Lower lobe of right lung (tissue), 2 donors: ENCODE results near the gene DVL1. TPM values are rescaled to one million over a fixed set of nuclear protein-coding genes. Genes with fewer than 3 reads are reported as not detected.
A peak's percentile ranks its signal among the peaks of the same experiment; 100 is the strongest.

ENCODE experiments used
- ATAC-seq, 2 donors: fragments of 200-7000 bp; cut with Tn5 transposase; one replicate each; pipeline ENCODE4 v1.9.1; 2020 to 2022; ENCODE audit warnings: mild to moderate bottlenecking in 2 of 2, moderate library complexity in 2 of 2
- DNase-seq: peaks from one replicate; pipeline ENCODE4 v3.0.0-alpha.2; 2020
- H3K27ac ChIP-seq: fragments of 200-600 bp; one replicate; pipeline ENCODE4 v1.8.0; 2022
- H3K27me3 ChIP-seq: fragments of 200-600 bp; one replicate; pipeline ENCODE4 v1.8.0; 2022; ENCODE audit warnings: low read depth
- H3K36me3 ChIP-seq: fragments of 200-600 bp; one replicate; pipeline ENCODE4 v1.8.0; 2022; ENCODE audit warnings: mild to moderate bottlenecking
- H3K4me1 ChIP-seq: fragments of 200-600 bp; one replicate; pipeline ENCODE4 v1.8.0; 2022
- H3K4me3 ChIP-seq: fragments of 200-600 bp; one replicate; pipeline ENCODE4 v1.8.0; 2022; ENCODE audit warnings: mild to moderate bottlenecking
- H3K9me3 ChIP-seq: fragments of 200-600 bp; one replicate; pipeline ENCODE4 v1.8.0; 2022
- intact Hi-C: fragments of 100-400 bp; cut with DNase I; formaldehyde crosslinking; loops from one replicate; pipeline ENCODE4 v1.11.0; 2022
- total RNA-seq: library from RNA; stranded (reverse); fragmentation: NEBNext Ultra II Directional; extraction: Animal tissue kit (Norgen Biotek cat#: 25700); gene quantifications from one replicate; pipeline ENCODE4 v1.2.1, GENCODE V29; 2021
- TF ChIP-seq, protein P1 (sequence below): fragments of 200-600 bp; IDR thresholded peaks from one replicate; pipeline ENCODE4 v1.8.0; 2022; ENCODE audit warnings: antibody characterized with exemption, mild to moderate bottlenecking
- donor health status: DM: no; HTN: yes; CAD: no; lungs with severe emphysema.

DVL1 gene
- total RNA-seq, 1 donor from 2014 or later: 60.4 TPM

DNA sequence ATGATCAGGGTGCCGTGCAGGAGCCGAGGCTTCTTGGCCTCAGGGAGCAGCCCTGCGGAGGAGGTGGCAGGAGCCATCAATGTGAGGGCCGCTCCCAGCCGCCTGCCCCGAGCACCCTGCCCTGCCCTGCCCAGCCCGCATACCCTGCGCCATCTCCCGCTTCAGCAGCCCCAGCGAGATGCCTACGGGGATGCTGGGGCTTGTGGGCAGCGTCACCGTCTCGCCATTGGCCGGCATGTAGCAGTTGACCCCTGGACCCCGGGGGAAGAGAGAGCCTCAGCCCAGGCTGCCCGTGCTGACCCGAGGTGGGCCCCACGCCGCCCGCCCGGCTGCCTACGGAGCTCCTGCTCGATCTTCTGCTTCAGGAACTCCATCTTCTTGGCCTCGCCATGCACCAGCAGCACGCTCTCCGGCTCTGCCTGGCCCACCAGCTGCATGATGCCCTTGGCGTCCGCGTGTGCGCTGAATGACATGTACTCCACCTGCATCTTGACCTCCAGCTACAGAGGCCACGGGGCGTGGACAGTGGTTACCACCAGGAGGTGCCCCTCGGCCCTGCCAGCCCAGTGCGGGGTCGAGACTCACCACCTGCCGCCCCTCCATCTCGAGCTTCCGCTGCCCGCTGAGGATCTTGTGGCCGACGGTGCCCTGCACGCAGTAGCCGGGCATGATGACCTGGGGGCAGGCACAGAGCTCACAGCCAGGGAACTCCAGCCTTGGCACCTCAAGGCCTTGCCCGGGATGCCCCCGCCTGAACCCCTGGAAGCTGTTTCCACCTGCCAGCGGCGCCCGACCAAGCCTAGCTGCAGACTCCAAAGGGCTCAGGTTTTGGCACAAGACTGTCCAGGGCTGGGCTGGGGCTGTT, 36.5 kb downstream of the DVL1 start:
- H3K4me3 ChIP-seq: no peak overlapping the region
- ATAC-seq: no peak
- intact Hi-C loops: no loop called here
- no peaks in the 10 kb centered on the region for H3K27me3 ChIP-seq
- TF ChIP-seq, protein P1, sequence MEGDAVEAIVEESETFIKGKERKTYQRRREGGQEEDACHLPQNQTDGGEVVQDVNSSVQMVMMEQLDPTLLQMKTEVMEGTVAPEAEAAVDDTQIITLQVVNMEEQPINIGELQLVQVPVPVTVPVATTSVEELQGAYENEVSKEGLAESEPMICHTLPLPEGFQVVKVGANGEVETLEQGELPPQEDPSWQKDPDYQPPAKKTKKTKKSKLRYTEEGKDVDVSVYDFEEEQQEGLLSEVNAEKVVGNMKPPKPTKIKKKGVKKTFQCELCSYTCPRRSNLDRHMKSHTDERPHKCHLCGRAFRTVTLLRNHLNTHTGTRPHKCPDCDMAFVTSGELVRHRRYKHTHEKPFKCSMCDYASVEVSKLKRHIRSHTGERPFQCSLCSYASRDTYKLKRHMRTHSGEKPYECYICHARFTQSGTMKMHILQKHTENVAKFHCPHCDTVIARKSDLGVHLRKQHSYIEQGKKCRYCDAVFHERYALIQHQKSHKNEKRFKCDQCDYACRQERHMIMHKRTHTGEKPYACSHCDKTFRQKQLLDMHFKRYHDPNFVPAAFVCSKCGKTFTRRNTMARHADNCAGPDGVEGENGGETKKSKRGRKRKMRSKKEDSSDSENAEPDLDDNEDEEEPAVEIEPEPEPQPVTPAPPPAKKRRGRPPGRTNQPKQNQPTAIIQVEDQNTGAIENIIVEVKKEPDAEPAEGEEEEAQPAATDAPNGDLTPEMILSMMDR: no peak
- no peak for DNase-seq
- peaks cover 12% of the 10 kb centered on the region for H3K4me1 ChIP-seq
- no peak overlapping the region for H3K27ac ChIP-seq
- H3K9me3 ChIP-seq: no peaks in the 10 kb centered on the region
- H3K36me3 ChIP-seq: peaks cover 75% of the 10 kb centered on the region

DNA sequence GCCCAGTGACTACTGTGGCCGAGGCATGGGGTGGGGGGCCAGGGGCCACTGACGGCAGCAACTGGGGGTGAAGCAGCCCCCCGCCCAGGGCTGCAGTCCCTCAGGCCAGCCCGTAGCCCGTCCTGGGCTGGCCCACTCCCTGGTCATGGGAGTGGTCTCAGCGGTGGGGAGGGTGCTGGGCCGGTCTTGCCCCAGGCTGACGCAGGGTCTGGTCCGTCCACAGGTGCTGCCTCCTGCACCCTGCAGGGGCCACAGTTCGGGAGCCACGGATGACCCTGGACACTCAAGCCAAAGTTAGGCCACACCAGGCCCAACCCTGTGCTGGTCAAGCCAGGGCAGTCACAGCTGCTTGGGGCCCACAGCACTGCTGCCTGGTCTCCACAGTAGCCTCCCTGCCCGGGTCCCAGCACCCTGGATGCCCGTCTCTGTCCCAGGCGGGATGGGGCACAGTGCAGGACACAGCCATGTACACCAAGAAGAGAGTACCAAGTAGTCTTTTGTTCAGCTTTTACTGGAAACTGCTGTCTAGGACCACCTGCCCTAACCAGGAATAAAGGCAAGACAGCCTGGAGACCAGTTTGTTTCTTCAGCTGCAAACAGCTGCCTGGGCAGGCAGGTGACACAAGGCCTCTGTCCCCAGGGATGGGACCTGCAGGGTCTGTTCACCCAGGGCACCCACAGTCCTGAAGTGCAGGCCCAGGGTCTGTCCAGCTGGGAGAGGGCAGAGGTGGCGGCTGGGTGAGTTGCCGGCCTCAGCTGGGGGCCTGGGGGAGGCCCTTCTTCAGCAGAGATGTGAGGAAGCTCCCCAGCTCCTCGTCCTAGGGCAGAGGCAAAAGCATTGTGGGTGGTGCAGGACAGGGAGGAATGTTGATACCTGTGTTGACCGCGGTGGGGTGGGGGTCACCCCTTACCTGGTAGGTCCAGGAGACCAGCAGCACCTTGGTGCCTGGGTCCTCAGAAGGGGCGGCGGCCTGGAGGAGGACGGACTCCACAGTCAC, 37.8 kb downstream of the DVL1 start:
- Histone ChIP-seq H3K9me3 (no peaks in the 10 kb centered on the region), H3K4me3 (no peak overlapping the region), H3K36me3 (peaks cover 65% of the 10 kb centered on the region), H3K27me3 (no peaks in the 10 kb centered on the region), H3K27ac (no peak overlapping the region), H3K4me1 (peaks cover 19% of the 10 kb centered on the region)
- intact Hi-C loops: no loop called here
- TF ChIP-seq, protein P1: no peak
- no peak for DNase-seq
- no peak for ATAC-seq

DNA sequence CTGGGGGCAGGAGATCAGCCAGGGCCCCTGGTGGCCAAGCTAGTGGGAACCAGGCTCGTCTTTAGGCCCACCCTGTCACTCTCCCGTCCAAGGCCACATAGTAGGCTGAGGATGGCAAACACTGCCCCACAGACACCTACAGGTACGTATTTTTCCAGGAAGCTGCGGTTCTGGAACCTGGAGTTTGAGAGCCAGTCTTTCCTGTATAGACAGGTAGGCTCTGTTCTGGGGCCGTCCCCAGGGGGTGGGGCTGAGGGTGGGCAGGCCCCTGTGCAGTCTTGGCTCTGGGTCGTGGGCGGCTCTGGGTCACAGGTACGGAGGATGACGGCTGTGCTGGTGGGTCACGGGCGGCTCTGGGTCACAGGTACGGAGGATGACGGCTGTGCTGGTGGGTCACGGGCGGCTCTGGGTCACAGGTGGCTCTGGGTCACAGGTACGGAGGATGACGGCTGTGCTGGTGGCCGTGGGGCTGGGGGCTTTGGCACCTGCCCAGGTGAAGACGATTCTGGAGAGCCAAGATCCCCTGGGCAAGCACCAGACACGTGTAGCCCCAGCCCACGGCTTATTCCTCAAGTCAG, 38.7 kb downstream of the DVL1 start:
- TF ChIP-seq, protein P1: no peak
- no peak overlapping the region for H3K27ac ChIP-seq
- intact Hi-C loops: no loop called here
- ATAC-seq: no peak
- no peaks in the 10 kb centered on the region for H3K27me3 ChIP-seq
- H3K4me3 ChIP-seq: no peak overlapping the region
- no peak for DNase-seq
- no peaks in the 10 kb centered on the region for H3K9me3 ChIP-seq
- peaks cover 28% of the 10 kb centered on the region for H3K4me1 ChIP-seq
- peaks cover 59% of the 10 kb centered on the region for H3K36me3 ChIP-seq

DNA sequence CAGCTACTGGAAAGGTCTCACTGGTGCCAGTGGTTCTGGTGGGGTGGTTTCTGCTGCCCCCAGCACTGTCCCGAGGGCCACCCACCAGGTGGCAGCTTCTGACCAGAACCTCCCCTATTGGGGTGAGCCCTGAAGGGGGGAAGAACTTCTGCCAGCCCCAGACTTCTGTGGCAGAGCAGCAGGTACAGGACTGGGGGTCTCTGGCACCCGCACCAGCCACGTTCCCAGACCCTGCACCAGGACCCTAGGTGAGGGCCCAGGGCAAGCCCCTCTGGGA, 39.2 kb downstream of the DVL1 start:
- DNase-seq (no peak), ATAC-seq (no peak)
- no peaks in the 10 kb centered on the region for H3K9me3 ChIP-seq
- H3K4me1 ChIP-seq: peaks cover 33% of the 10 kb centered on the region
- TF ChIP-seq, protein P1: no peak
- H3K36me3 ChIP-seq: peaks cover 56% of the 10 kb centered on the region
- peak overlapping the region; percentile 93 for H3K27ac ChIP-seq
- H3K4me3 ChIP-seq: no peak overlapping the region
- intact Hi-C loops: no loop called here
- no peaks in the 10 kb centered on the region for H3K27me3 ChIP-seq
